IPS DF 19.7 (cell line): ENCODE data around the gene TSHB.

Experiments
- DNase-seq: peaks from one replicate; pipeline ENCODE4 v3.0.0-alpha.2; 2013; ENCODE audit warnings: low read depth, low spot score

TSHB gene

DNA sequence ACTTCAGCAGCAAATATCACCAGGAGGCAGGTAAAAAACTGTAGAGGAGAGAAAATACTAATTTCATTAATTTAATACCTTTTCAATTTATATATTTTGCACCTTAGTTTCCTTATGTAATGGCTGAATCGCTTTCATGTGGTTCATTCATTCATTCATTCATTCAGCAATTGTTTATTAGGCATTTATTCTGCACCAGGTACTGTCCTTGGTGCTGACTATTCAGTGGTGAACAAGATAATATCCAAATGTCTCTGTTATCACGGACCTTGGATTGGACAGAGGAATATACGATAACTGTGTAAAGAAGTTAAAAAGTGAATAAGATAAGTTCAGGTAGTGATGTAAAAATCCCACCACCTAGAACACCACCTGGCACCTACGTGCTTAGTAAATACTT, 30.9 kb downstream of the TSHB start:
- DNase-seq: no peak

DNA sequence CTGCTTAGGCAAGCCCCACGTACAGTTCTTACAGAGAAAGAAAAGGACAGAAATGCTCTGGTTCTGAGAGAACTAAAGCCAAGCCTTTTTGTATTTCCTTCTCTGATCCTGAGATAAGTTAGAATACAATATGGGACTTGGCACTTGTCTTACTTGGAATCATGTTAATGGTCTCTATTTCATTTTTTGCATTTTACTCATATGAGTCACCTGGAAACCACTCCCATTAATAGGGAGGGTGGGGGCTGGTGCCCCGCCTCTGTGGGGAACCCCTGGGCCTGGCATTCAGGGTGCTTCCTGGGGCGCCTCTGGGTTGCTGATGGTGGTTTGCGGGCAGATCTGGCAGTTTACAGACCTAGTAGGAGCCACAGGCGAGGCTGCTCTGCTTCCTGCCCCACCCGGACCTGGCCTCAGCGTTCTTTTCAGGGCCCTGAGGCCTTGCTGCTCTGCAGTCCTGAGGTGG, 32.9 kb downstream of the TSHB start:
- no peak for DNase-seq

DNA sequence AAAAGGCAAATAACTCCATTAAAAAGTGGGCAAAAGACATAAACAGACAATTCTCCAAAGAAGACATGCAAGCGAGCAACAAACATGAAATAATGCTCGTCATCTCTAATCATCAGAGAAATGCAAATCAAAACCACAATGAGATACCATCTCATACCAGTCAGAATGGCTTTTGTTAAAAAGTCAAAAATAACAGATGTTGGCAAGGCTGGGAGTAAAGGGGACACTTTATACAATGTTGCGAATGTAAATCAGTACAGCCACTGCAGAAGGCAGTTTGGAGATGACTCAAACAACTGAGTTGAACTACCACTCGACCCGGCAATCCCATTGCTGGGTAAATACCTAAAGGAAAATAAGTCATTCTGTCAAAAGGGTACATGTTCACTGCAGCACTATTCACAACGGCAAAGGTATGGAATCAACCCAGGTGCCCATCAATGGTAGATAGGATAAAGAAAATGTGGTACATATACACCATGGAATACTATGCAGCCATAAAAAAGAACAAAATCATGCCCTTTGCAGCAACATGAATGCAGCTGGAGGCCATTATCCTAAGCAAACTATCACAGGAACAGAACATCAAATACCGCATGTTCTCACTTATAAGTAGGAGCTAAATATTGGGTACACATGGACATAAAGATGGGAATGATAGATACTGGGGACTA, 33.7 kb downstream of the TSHB start:
- DNase-seq: no peak

DNA sequence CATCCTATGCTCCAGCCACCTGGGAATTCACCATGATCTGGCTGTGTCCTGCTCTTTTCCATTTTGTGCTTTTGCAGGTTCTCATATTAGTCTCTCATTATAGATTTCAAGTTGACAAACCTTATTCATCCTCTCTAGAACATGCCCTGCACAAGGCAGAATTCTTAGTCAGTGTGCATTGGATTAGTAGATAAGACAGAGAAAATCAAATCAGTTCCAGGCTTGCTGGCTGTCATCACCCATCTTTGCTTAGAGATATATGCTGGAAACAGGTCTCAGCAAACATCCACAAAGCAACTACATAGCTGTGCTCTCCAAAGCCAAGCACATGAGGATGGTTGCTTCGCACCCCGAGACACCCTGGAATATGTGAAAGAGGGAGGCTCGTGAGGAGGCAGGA, 34.8 kb downstream of the TSHB start:
- no peak for DNase-seq

DNA sequence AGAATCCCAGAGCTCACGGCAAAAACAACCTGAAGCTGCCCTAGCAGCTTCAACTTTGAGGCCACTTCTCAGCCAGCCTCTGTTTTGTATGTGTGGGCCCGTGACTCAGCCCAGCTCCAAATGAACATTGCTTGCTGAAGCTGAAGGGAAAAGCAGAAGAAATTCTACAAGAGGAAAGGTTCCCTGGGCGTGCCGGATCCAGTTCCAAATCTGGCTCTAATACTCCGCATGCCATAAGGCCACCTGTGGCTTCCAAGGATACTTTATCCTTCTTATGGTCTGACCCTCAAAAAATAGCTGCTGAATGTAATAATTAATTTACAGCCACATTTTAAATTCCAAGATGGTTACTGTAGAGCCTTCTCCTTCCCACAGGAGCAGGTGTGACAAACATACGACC, 35.4 kb downstream of the TSHB start:
- DNase-seq: no peak

DNA sequence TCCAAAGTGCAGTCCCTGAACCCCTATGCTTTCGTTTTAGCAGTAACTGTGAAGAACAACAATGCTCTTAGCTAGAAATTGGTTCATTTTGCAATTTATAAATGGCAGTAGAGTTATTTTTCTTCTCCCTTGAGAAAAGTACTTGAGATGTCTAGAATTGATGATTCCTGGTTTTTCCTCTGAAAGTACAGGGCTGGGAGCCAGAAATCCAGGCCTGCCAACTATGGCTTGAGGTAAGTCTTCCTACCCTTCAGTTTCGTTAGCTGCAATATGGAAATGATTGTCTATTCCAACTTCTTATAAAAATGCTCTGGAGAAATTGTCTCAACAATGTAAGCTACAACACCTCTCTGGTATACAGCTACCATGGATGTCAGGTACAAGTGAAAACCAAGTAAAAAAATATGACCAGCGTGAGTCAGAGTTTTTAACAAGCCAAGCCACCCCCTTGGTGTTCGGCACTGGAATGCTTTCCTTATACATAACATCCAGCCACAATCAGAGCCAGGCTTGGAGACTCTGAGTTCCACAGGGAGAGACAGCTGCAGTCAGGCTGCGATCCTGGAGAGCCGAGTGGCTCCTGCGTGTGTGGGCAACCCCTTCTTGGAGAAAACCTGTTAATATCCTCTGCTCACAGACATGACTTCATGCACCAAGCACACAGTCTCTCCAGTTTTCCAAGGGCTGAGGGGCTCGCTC, 37.7 kb downstream of the TSHB start:
- DNase-seq: no peak

DNA sequence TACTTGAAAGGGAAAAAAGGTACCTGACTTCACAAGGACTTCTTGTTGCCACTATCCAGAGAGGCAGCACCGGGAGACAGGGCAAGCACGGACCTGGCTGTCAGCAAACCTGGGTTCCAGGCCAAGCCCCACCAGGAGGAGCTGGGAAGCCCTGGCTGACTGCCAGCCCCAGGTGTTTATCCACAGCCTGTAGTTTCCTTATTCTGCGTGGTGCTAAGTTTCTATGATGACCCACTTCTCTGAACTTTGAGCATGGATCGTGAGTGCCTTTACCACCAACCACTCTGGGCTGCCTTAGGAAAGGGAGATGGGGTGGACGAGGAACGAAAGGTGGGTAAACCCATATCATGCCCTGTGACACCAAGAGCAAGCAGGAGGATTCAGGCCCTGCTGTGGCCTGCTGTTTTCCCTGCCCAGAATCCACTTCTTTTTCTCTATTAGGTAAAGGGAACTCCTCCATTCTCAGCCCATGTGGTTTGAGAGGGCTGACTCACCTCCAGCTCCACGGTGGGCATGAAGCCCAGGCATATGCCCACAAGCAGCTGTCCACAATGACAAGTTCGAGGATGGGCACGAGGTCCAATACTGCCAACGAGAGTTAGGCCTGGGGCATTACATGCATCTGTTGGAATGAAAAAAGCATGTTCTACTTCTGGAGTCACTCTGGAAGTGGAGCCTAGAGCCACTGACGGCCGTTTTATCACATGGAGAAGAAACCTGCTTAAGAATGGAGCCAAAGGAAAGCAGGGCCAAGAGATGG, 39.4 kb downstream of the TSHB start:
- no peak for DNase-seq

DNA sequence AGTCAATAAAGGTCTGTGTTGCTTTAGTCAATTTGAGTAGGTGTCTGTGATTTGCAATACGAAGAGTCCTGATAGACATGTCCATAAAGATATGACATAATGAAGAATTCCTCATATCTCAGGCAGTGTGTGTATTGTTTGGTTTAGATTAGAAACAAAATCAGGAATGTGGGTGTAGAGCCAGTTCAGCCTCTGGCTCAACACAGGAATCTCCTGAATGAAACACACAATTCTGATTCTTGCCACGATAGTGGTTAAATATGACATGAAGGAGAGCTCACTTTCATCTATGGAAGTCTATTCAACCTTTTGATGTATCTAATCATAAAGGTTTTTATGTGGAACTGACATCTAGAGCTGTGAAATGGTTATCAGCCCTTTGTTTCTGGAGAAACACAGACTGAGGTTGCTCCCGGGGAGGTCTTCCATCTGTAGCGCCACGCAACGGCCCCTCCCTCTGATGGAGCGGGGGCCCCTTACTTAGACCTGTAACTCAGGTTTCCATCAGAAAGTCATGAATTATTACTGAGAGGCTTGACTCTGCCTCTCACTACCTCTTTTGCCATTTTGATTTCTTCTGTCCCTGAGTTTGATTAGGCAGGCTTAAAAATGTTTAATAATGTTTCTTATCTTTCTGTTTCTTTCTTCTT, 40.2 kb downstream of the TSHB start:
- DNase-seq: no peak

DNA sequence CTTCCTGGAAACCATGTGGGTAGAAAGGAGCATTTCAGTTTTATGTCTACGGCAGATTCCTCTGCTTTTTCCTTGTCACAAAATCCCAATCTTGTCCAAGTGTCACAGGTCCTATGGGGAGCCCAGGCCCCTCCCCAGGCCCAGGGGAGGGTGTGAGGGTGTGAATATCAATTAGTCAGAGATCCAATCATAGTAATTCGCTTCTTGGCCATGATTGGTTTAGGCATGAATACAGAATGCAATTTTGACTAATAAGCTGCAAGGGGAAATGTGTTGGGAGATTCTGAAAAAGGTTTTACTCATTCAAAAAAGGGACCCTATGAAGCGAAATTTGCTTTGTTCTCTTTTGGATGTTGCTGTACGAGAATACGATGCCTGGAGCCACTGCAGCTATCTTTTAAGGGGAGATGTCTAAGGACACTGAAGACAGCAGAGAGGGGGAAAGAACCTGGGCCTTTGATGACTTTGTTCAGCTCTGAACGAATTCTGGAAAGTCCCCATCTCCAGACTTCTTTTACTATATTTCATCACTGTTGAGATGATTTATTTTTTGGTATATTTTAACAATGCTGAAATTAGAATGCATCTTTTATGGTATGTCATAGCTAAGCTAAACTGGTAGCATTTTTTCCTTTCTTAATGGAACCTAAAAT, 41.5 kb downstream of the TSHB start:
- no peak for DNase-seq

DNA sequence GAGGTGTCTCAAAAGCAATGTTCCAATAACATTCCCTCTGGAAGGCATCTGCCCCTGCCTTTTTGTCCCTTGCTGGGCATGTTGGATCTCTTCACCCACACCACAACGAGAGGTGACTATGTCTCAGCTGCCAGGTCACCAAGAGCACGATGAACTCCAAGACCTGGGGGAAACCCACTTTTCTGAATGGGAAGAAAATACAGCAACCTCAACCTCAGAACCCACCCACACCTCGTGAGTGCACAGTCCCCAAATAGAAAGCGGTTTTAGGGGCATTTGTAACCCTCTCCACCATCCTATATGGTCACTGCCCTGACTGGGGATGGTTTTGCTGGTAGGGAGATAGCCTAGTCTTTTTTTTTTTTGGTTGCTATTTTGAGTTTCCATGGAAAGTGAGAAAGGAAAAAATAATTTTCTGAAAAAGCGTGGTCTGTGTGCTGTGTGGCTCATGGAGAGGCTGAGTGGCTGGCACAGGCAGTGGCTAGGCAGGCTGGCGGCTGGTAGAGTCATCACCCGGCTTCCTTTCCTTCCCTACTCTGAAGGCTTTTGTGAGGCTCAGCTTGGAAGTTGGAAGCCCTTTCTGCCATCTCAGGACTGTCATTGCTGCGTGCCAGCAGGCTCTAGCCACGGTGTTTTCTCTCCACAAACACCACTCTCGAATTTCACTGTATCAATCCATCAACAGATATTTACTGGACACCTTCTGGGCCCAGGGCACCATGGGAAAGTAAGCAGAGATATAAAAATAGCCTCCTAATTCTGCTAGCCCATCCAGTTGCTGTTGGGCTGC, 43.9 kb downstream of the TSHB start:
- DNase-seq: no peak

DNA sequence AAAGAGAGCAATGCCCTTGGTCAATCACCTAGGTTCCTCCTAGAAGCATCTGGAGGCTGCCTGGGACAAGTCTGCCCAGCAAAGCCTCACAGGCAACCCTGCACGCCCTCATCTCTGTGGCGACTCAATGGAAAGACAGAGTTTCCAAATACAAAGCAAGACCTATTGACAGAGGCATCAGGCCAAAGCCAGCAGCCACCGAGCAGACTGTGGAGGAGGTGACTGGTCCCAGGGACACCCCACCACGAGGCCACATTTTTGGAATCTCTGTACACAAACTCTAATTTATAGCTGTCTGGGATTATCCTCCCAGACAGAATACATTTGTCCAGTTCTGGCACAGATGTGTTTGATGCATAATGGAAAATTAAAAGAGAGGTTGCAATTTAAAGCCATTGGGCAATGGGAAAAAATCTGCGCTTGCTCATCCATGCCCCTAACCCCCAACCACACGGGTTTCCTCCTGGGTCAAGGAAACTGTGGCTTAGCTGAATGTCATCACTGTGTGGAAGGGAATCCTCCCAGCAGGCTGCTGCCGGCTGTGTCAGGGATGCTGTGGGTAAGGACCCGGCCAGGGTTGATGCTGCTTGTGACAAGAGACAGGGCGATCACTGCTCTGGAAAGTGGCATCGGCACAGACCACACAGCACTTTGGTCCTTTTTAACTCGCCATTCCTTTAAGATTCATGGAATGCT, 45.4 kb downstream of the TSHB start:
- DNase-seq: no peak

DNA sequence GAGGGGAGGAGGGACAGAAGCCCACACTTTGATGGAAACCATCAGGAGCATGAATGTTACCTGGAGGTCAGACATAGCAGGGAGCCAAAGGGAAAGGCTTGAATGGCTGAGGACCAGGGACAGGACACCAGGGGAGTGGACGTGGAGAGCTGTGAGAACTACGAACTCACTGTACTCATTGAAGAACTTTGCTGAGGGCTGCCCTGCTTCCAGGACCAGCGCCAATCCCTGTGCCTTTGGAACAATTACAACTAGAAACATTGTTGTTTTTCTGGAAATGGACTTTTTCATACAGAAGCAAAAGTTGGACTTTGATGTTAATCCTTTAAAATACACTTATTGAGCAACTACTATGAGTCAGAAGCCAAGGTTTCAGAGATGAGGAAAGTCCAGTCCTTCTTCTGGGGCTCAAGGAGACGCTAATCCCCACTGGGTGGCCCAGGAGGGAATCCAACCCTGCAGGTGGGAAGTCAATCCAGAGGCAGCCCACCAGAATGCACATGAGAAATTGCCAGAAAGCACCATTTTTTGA, 46.8 kb downstream of the TSHB start:
- DNase-seq: no peak

DNA sequence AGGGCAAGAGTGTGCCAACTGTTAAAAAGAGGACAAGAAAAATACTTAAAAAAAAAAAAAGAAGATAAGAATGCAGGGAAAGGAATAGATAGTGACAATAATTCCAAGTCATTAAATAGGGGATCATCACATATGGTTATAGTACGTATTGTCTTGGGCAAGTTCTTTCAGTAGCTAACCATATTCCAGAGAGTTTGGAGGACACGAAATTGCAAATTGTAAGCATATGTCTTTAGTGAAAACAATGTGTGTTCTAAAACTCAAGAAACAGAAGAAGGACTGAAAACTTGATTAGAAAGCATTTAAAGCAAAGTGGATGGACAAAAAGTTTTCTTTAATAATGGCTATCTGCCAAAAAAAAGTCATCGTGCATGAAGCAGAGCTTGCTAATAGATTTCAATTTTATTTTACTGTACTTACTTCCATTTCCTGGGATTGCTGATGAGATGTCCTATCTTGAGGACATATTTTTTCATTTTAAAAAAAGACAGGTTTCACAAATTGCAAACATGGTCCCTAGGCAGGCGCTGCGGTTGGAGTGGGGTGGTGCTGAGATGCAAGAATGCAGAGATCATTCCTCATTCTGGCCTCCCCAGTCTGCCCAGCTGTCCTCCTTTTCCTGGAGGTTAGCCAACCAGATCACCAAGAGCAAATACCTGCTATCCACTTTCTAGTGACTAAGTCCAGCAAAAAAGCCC, 47.8 kb downstream of the TSHB start:
- no peak for DNase-seq

DNA sequence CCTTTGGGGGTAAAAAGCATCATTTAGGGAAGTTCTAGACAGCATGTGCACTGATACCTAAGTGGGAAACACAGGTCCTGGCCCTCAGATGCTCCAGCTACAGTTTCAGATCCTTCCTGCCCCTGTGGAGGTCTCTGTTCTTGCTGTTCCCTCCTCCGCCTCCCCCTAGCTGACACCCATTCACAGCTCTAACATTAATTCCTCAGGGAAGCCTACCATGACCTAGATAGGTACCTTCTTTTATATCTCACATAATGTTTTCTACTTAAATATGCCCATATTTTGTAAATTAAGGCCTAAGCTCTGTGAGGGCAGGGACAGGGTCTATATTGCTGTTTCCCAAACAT, 48.3 kb downstream of the TSHB start:
- DNase-seq: no peak

DNA sequence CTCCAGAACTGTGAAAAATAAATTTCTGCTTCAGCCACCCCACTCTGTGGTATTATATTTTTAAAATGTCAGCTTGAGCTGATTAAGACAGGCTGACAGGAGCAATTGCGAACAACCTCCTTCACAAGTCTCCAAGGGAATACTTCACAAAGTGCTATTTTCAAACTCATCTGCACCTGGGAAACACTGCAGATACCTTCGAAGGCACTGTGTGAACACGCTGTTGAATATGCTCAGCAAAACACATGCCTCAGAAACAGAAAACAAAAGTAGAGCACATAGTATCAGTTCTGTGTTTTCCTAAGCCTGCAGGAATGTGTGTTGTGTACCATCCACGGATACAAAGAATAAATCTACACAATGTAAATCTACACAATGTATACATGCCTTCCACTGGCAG, 49.1 kb downstream of the TSHB start:
- no peak for DNase-seq

DNA sequence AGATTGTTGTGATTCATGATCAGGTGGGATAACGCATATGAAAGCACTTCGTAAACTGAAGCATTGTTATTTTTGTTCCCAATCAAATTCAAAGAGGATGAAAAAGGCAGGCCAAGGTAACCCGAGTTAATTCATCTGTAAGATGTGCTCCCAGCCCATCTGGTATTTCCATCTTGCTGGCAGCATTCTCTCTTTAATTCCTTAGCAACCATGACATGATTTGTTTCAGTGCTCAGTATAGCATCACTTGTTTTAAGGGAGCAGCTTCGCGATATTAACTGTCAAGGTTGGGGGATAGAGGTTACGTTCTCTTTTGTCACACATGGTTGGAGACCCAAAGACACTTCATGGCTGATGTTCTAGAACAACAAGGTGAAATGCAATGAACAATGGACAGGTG, 53.3 kb downstream of the TSHB start:
- DNase-seq: no peak
